ENCODE measurements around the gene ATAD2B. TPM values are rescaled to one million over a fixed set of nuclear protein-coding genes. Genes with fewer than 3 reads are reported as not detected.

ATAD2B gene
- total and polyA plus RNA-seq, 2 of the 8 experiments (the other 6 are each of a cell fraction or from before 2014, with no cell fraction given), result 3.4 to 16.1 TPM

DNA sequence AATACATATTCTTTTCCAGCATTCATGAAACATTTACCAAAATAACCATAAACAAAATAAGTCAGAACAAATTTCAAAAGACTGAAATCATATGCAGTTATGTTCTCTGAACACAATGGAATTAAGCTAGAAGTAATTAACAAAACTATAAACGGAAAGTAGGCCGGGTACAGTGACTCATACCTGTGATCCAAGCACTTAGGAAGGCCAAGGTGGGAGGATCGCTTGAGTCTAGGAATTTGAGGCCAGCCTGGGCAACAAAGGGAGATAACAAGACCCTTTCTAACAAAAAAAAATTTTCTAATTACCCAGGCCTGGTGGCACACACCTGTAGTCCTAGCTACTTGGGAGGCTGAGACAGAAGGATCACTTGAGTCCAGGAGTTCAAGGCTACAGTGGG is 14.9 kb downstream of the ATAD2B start:
- TF ChIP-seq, protein P1, sequence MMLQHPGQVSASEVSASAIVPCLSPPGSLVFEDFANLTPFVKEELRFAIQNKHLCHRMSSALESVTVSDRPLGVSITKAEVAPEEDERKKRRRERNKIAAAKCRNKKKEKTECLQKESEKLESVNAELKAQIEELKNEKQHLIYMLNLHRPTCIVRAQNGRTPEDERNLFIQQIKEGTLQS (IDR thresholded peaks at IDR 0.05; ENCODE audit: insufficient read depth, low read depth, low read length), result no peak
- TF ChIP-seq, protein P2, sequence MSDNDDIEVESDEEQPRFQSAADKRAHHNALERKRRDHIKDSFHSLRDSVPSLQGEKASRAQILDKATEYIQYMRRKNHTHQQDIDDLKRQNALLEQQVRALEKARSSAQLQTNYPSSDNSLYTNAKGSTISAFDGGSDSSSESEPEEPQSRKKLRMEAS (IDR thresholded peaks at IDR 0.05), result no peak
- no peak for TF ChIP-seq E2F6 (IDR thresholded peaks at IDR 0.05)
- no peak for TF ChIP-seq POU5F1 (IDR thresholded peaks at IDR 0.05; ENCODE audit: low read depth, low read length)
- TF ChIP-seq CREB1 (IDR thresholded peaks at IDR 0.05), result no peak
- no peak for TF ChIP-seq BRCA1 (IDR thresholded peaks at IDR 0.05; ENCODE audit: low read depth, low read length)
- TF ChIP-seq BACH1 (IDR thresholded peaks at IDR 0.05; ENCODE audit: low read length), result no peak
- TF ChIP-seq TEAD4 (IDR thresholded peaks at IDR 0.05; ENCODE audit: low read depth, low read length), result no peak
- H3K23me2 ChIP-seq (ENCODE audit: low read depth, low read length), result no peaks in the 10 kb centered on the region
- H3K9ac ChIP-seq (replicated peaks in 1 of 4; ENCODE audit: extremely low read depth in 1 of 4, low read depth in 3 of 4, low read length in 3 of 4), result no peak overlapping the region
- no peak overlapping the region for H3K27ac ChIP-seq (ENCODE audit: low read depth, low read length)
- no peak overlapping the region for H3K14ac ChIP-seq (ENCODE audit: insufficient read length)
- no peak overlapping the region for H2BK120ac ChIP-seq (replicated peaks; ENCODE audit: low read depth, low read length)
- FAIRE-seq (no peak), DNase-seq (ENCODE audit: low read depth in 1 of 2, low spot score in 2 of 2) (no peak)
- CTCF ChIA-PET (ENCODE audit: partially characterized antibody), result no interaction called here
- no peaks in the 10 kb centered on the region; the same call in none of the 2 replicates for H3K79me1 ChIP-seq (ENCODE audit: low read depth, low read length)
- H2BK12ac ChIP-seq (ENCODE audit: low read depth, low read length), result no peak overlapping the region
- H3K4ac ChIP-seq (replicated peaks; ENCODE audit: insufficient read length, low read depth, low read length), result no peak overlapping the region
- no peak overlapping the region for H3K4me2 ChIP-seq (ENCODE audit: insufficient read depth in 1 of 2, low read depth in 2 of 2, low read length in 2 of 2)
- H4K91ac ChIP-seq (replicated peaks; ENCODE audit: insufficient read length, low read length), result no peak overlapping the region
- H4K5ac ChIP-seq (ENCODE audit: insufficient read length, low read depth, low read length), result no peak overlapping the region
- H3K4me3 ChIP-seq (ENCODE audit: extremely low read depth in 1 of 4, insufficient read depth in 2 of 4, low read depth in 3 of 4, low read length in 4 of 4), result no peak overlapping the region
- no peak overlapping the region for H3K23ac ChIP-seq (ENCODE audit: insufficient read length)
- peaks cover 2 to 3% of the 10 kb centered on the region in 2 experiments for H4K20me1 ChIP-seq (replicated peaks in 1 of 2; ENCODE audit: control insufficient read depth in 1 of 2, insufficient read depth in 2 of 2, low read length in 2 of 2)
- no peak overlapping the region for H3K56ac ChIP-seq (replicated peaks; ENCODE audit: insufficient read length, low read depth, low read length)
- no peak overlapping the region for H3K18ac ChIP-seq (ENCODE audit: extremely low read depth, low read length)
- no peak overlapping the region for H2AFZ ChIP-seq (ENCODE audit: low read length)
- POLR2A ChIA-PET (ENCODE audit: partially characterized antibody), result interaction anchor here (1.3 kb wide), 1 partner anchor 10 kb away, joined by 4 read pairs; no protein-coding TSS in a partner anchor
- no peak overlapping the region for H4K8ac ChIP-seq (ENCODE audit: extremely low read depth, insufficient read depth, low read length)
- no peak overlapping the region for H2AK5ac ChIP-seq (ENCODE audit: low read depth, low read length)
- no peak overlapping the region for H2BK5ac ChIP-seq (ENCODE audit: low read depth, low read length)
- H3K4me1 ChIP-seq (replicated peaks in 1 of 4; ENCODE audit: control insufficient read depth in 3 of 4, insufficient read depth in 4 of 4, low read length in 3 of 4), result peaks cover 0 to 5% (median 2%) of the 10 kb centered on the region in 4 experiments; a peak in 4 of 7 replicates
- WGBS, 2 experiments (ENCODE audit: extremely low coverage in 1 of 2, insufficient coverage in 1 of 2, insufficient read length in 1 of 2, insufficient replicate concordance in 2 of 2, low coverage in 1 of 2, low lambda C conversion rate in 2 of 2, missing lambda C conversion rate in 1 of 2), result 92% methylated on average over 3 of the region's 3 CpGs; no CpG with 5 or more reads in 1 of the 2 experiments
- no peaks in the 10 kb centered on the region for H3K9me3 ChIP-seq (ENCODE audit: insufficient read depth in 2 of 2, low read depth in 1 of 2, low read length in 1 of 2)
- H3K79me2 ChIP-seq (ENCODE audit: control insufficient read depth in 1 of 2, insufficient read depth in 2 of 2, low read length in 2 of 2), result peaks cover 3 to 57% of the 10 kb centered on the region in 2 experiments; a peak in 3 of 4 replicates
- no peak overlapping the region for H2BK15ac ChIP-seq (ENCODE audit: low read length)
- H2BK20ac ChIP-seq (ENCODE audit: low read length), result no peak overlapping the region
- no peaks in the 10 kb centered on the region for H3K27me3 ChIP-seq (replicated peaks in 1 of 4; ENCODE audit: control insufficient read depth in 3 of 4, extremely low read depth in 1 of 4, insufficient read depth in 3 of 4, low read length in 3 of 4)
- H3K36me3 ChIP-seq (ENCODE audit: control insufficient read depth in 2 of 4, insufficient read depth in 4 of 4, low read length in 3 of 4), result no peaks in the 10 kb centered on the region

Measured in H1 (cell line).